ENCODE results near the gene CDK6.
A peak's percentile ranks its signal among the peaks of the same experiment; 100 is the strongest.

Gene CDK6

GRCh38 chr7:92847305-92847704 is 10.9 kb upstream of the CDK6 start:
- Histone ChIP-seq H3K9ac (ENCODE audit: low read length) (no peak overlapping the region), H3K4me3 (ENCODE audit: low read depth, low read length) (no peak overlapping the region), H3K27ac (ENCODE audit: low read depth, low read length) (no peak overlapping the region), H3K36me3 (ENCODE audit: control insufficient read depth, insufficient read depth, low read length) (no peaks in the 10 kb centered on the region), H3K4me1 (ENCODE audit: control insufficient read depth, insufficient read depth, low read length) (no peaks in the 10 kb centered on the region), H3K9me3 (ENCODE audit: control insufficient read depth, insufficient read depth, low read depth, low read length) (no peaks in the 10 kb centered on the region; the same call in 1 of the 2 replicates), H3K27me3 (ENCODE audit: control insufficient read depth, insufficient read depth, low read length) (no peaks in the 10 kb centered on the region)

- Histone ChIP-seq H3K4me3 (ENCODE audit: low read depth, low read length) (no peak overlapping the region), H3K9me3 (ENCODE audit: control insufficient read depth, insufficient read depth, low read depth, low read length) (no peaks in the 10 kb centered on the region; the same call in 1 of the 2 replicates), H3K27ac (ENCODE audit: low read depth, low read length) (no peak overlapping the region), H3K4me1 (ENCODE audit: control insufficient read depth, insufficient read depth, low read length) (no peaks in the 10 kb centered on the region), H3K27me3 (ENCODE audit: control insufficient read depth, insufficient read depth, low read length) (no peaks in the 10 kb centered on the region), H3K9ac (ENCODE audit: low read length) (no peak overlapping the region), H3K36me3 (ENCODE audit: control insufficient read depth, insufficient read depth, low read length) (no peaks in the 10 kb centered on the region)
Measured at GRCh38 chr7:92845736-92846135, 9.4 kb upstream of the CDK6 start.

- H3K4me3 ChIP-seq (ENCODE audit: low read depth, low read length), result no peak overlapping the region
- H3K9me3 ChIP-seq (ENCODE audit: control insufficient read depth, insufficient read depth, low read depth, low read length), result no peaks in the 10 kb centered on the region; the same call in 1 of the 2 replicates
- H3K27ac ChIP-seq (ENCODE audit: low read depth, low read length), result no peak overlapping the region
- no peaks in the 10 kb centered on the region; the same call in 1 of the 2 replicates for H3K27me3 ChIP-seq (ENCODE audit: control insufficient read depth, insufficient read depth, low read length)
- no peaks in the 10 kb centered on the region for H3K4me1 ChIP-seq (ENCODE audit: control insufficient read depth, insufficient read depth, low read length)
- H3K36me3 ChIP-seq (ENCODE audit: control insufficient read depth, insufficient read depth, low read length), result no peaks in the 10 kb centered on the region
- H3K9ac ChIP-seq (ENCODE audit: low read length), result no peak overlapping the region
Measured at GRCh38 chr7:92843781-92844180, 7.4 kb upstream of the CDK6 start.

GRCh38 chr7:92843034-92843760 is 6.8 kb upstream of the CDK6 start:
- Histone ChIP-seq H3K4me1 (ENCODE audit: control insufficient read depth, insufficient read depth, low read length) (no peaks in the 10 kb centered on the region), H3K4me3 (ENCODE audit: low read depth, low read length) (no peak overlapping the region), H3K9me3 (ENCODE audit: control insufficient read depth, insufficient read depth, low read depth, low read length) (no peaks in the 10 kb centered on the region; the same call in 1 of the 2 replicates), H3K36me3 (ENCODE audit: control insufficient read depth, insufficient read depth, low read length) (no peaks in the 10 kb centered on the region), H3K27ac (ENCODE audit: low read depth, low read length) (no peak overlapping the region), H3K27me3 (ENCODE audit: control insufficient read depth, insufficient read depth, low read length) (peaks cover 4% of the 10 kb centered on the region; the same call in 1 of the 2 replicates), H3K9ac (ENCODE audit: low read length) (no peak overlapping the region)

- no peaks in the 10 kb centered on the region for H3K36me3 ChIP-seq (ENCODE audit: control insufficient read depth, insufficient read depth, low read length)
- 0 out of 2 replicates have a peak, but pooled peaks cover 6% of the 10 kb centered on the region for H3K4me1 ChIP-seq (ENCODE audit: control insufficient read depth, insufficient read depth, low read length)
- H3K27ac ChIP-seq (ENCODE audit: low read depth, low read length), result no peak overlapping the region
- H3K27me3 ChIP-seq (ENCODE audit: control insufficient read depth, insufficient read depth, low read length), result peaks cover 15% of the 10 kb centered on the region; the same call in 1 of the 2 replicates
- no peaks in the 10 kb centered on the region; the same call in 1 of the 2 replicates for H3K9me3 ChIP-seq (ENCODE audit: control insufficient read depth, insufficient read depth, low read depth, low read length)
- no peak overlapping the region for H3K9ac ChIP-seq (ENCODE audit: low read length)
- H3K4me3 ChIP-seq (ENCODE audit: low read depth, low read length), result no peak overlapping the region
Measured at GRCh38 chr7:92841192-92841591, 4.8 kb upstream of the CDK6 start.

- Histone ChIP-seq H3K9me3 (ENCODE audit: control insufficient read depth, insufficient read depth, low read depth, low read length) (no peaks in the 10 kb centered on the region; the same call in 1 of the 2 replicates), H3K4me3 (ENCODE audit: low read depth, low read length) (no peak overlapping the region), H3K27me3 (ENCODE audit: control insufficient read depth, insufficient read depth, low read length) (peaks cover 15% of the 10 kb centered on the region; the same call in 1 of the 2 replicates), H3K4me1 (ENCODE audit: control insufficient read depth, insufficient read depth, low read length) (0 out of 2 replicates have a peak, but pooled peaks cover 6% of the 10 kb centered on the region), H3K27ac (ENCODE audit: low read depth, low read length) (no peak overlapping the region), H3K9ac (ENCODE audit: low read length) (no peak overlapping the region), H3K36me3 (ENCODE audit: control insufficient read depth, insufficient read depth, low read length) (no peaks in the 10 kb centered on the region)
Measured at GRCh38 chr7:92840316-92840715, 3.9 kb upstream of the CDK6 start.

- no peaks in the 10 kb centered on the region for H3K36me3 ChIP-seq (ENCODE audit: control insufficient read depth, insufficient read depth, low read length)
- no peaks in the 10 kb centered on the region; the same call in 1 of the 2 replicates for H3K9me3 ChIP-seq (ENCODE audit: control insufficient read depth, insufficient read depth, low read depth, low read length)
- no peak overlapping the region for H3K9ac ChIP-seq (ENCODE audit: low read length)
- H3K4me1 ChIP-seq (ENCODE audit: control insufficient read depth, insufficient read depth, low read length), result 0 out of 2 replicates have a peak, but pooled peaks cover 6% of the 10 kb centered on the region
- no peak overlapping the region for H3K4me3 ChIP-seq (ENCODE audit: low read depth, low read length)
- no peak overlapping the region for H3K27ac ChIP-seq (ENCODE audit: low read depth, low read length)
- peaks cover 15% of the 10 kb centered on the region; the same call in 1 of the 2 replicates for H3K27me3 ChIP-seq (ENCODE audit: control insufficient read depth, insufficient read depth, low read length)
Measured at GRCh38 chr7:92839901-92840300, 3.5 kb upstream of the CDK6 start.

- Histone ChIP-seq H3K4me3 (ENCODE audit: low read depth, low read length) (no peak overlapping the region), H3K27me3 (ENCODE audit: control insufficient read depth, insufficient read depth, low read length) (peaks cover 15% of the 10 kb centered on the region; the same call in 1 of the 2 replicates), H3K9ac (ENCODE audit: low read length) (no peak overlapping the region), H3K36me3 (ENCODE audit: control insufficient read depth, insufficient read depth, low read length) (no peaks in the 10 kb centered on the region), H3K27ac (ENCODE audit: low read depth, low read length) (no peak overlapping the region), H3K9me3 (ENCODE audit: control insufficient read depth, insufficient read depth, low read depth, low read length) (no peaks in the 10 kb centered on the region; the same call in 1 of the 2 replicates), H3K4me1 (ENCODE audit: control insufficient read depth, insufficient read depth, low read length) (0 out of 2 replicates have a peak, but pooled peaks cover 6% of the 10 kb centered on the region)
Measured at GRCh38 chr7:92838934-92839333, 2.6 kb upstream of the CDK6 start.

- Histone ChIP-seq H3K27me3 (ENCODE audit: control insufficient read depth, insufficient read depth, low read length) (peaks cover 15% of the 10 kb centered on the region; the same call in 1 of the 2 replicates), H3K9me3 (ENCODE audit: control insufficient read depth, insufficient read depth, low read depth, low read length) (no peaks in the 10 kb centered on the region), H3K4me1 (ENCODE audit: control insufficient read depth, insufficient read depth, low read length) (peaks cover 8% of the 10 kb centered on the region; the same call in 1 of the 2 replicates), H3K9ac (ENCODE audit: low read length) (peak overlapping the region; percentile 63), H3K27ac (ENCODE audit: low read depth, low read length) (no peak overlapping the region; the same call in 1 of the 2 replicates), H3K36me3 (ENCODE audit: control insufficient read depth, insufficient read depth, low read length) (0 out of 2 replicates have a peak, but pooled peaks cover 2% of the 10 kb centered on the region), H3K4me3 (ENCODE audit: low read depth, low read length) (peak overlapping the region; percentile 90)
Measured at GRCh38 chr7:92837000-92837749, 802 bp upstream of the CDK6 start.

GRCh38 chr7:92835851-92836488 is 403 bp downstream of the CDK6 start:
- Histone ChIP-seq H3K4me3 (ENCODE audit: low read depth, low read length) (peak overlapping the region; percentile 90), H3K27me3 (ENCODE audit: control insufficient read depth, insufficient read depth, low read length) (peaks cover 15% of the 10 kb centered on the region; the same call in 1 of the 2 replicates), H3K9me3 (ENCODE audit: control insufficient read depth, insufficient read depth, low read depth, low read length) (no peaks in the 10 kb centered on the region), H3K4me1 (ENCODE audit: control insufficient read depth, insufficient read depth, low read length) (peaks cover 20% of the 10 kb centered on the region), H3K9ac (ENCODE audit: low read length) (peak overlapping the region; percentile 95), H3K36me3 (ENCODE audit: control insufficient read depth, insufficient read depth, low read length) (peaks cover 2% of the 10 kb centered on the region; the same call in 1 of the 2 replicates), H3K27ac (ENCODE audit: low read depth, low read length) (peak overlapping the region; percentile 71; the same call in 1 of the 2 replicates)

All from HUES6 (cell line).